Heart left ventricle (tissue), 13 donors: ENCODE results near the gene GIPC1.

Experiments
- CTCF ChIP-seq, 12 donors: fragments of 200-600 bp; sonication (generic) in 4 of 12; IDR thresholded peaks; one replicate each; pipeline versions ENCODE4 v1.5.0 to v1.8.0; 2018 to 2022; ENCODE audit warnings: antibody characterized with exemption in 12 of 12, mild to moderate bottlenecking in 5 of 12
- POLR2A ChIP-seq, 2 donors: fragments of 450-650 bp; IDR thresholded peaks; one replicate each; pipeline ENCODE4 v1.6.1; 2017; ENCODE audit warnings: antibody characterized with exemption in 2 of 2, mild to moderate bottlenecking in 2 of 2, moderate library complexity in 2 of 2
- donor health status: ischemic (EF 13 %, LVEDD 7.1; RV severe dilation, severe dysfunction).
- donor health status: DM: no; HTN: yes; CAD: no.
- donor health status: DM: no; HTN: no; CAD: no.
- donor health status: ischemic (EF 25% LVEDD 6.9; RV normal size, moderate dysfunction).
- donor health status: ischemic (EF 25% LVEDD 5.7; RV mildly dilated, moderate dysfunction).
- donor health status: ischemic (EF 35%, LVEDD 5.7; RV mildly dilated, moderate dysfunction).
- donor health status: nonischemic (EF 11% LVEDD 7.7; RV severe dilation, severe dysfunction).
- donor health status: DM: yes; HTN: yes; CAD: no.
- donor health status: PGD.
- donor health status: ischemic (EF 29% LVEDD 5.4; RV normal size, mild dysfunction).
- donor health status: nonischemic (EF 23%, LVEDD 6.1; RV moderate dilation, normal function).

- no peak for TF ChIP-seq CTCF (IDR thresholded peaks at IDR 0.05)
- no peak for TF ChIP-seq POLR2A (IDR thresholded peaks at IDR 0.05)
Measured at GRCh38 chr19:14494910-14495671, 836 bp downstream of the GIPC1 start.
